ENCODE data around the gene CITED2. TPM values are rescaled to one million over a fixed set of nuclear protein-coding genes. Genes with fewer than 3 reads are reported as not detected.
"Not testable (repeated sequence)": the region's sequence is repeated elsewhere in the genome, so short reads cannot be mapped to it uniquely, and the experiment has no call there.

The CITED2 gene
- total RNA-seq, result 12.6 and 16.3 TPM in 2 replicates

GRCh38 chr6:139374357-139375225 is at the start of gene CITED2:
Gene CITED2 (minus strand): TSS chr6:139374648. CDS start chr6:139373944, 704 bp downstream.
- peak; percentile 92 to 96 for DNase-seq (ENCODE audit: low read depth in 2 of 2)

DNA sequence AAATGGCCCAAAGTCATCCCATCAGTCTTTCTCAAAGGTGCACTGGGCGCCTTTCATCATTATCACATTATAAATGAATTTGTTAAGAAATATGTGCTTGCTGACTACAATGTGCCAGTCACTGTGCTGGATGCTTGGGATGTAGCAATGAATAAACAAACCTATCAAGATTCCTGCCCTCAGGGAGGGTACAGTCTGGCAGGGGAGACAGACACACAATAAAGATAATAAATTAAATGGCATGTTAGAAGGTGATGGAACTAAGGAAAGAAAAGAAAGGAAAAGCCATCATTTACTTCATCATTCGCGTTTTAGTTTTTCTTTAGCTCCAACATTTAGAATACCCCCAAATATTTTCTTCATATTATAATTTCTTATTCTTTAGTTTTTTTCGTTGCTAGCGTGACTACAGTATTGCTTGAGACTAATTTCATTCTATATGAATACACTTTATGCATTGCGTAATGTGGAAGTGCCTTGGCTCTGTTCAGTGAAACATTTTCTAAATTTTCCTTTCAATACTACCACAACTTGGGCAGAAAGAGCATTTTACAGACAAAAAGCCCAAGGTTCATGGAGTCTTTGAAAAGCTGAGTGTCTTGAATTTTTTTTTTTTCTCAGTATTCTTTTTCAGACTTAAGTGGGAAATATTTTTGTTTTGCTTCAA is 48.7 kb upstream of the CITED2 start:
- no peak for DNase-seq (ENCODE audit: low read depth in 2 of 2)

GRCh38 chr6:139422105-139423036 is 47.9 kb upstream of the CITED2 start:
- no peak for DNase-seq (ENCODE audit: low read depth in 2 of 2)

DNA sequence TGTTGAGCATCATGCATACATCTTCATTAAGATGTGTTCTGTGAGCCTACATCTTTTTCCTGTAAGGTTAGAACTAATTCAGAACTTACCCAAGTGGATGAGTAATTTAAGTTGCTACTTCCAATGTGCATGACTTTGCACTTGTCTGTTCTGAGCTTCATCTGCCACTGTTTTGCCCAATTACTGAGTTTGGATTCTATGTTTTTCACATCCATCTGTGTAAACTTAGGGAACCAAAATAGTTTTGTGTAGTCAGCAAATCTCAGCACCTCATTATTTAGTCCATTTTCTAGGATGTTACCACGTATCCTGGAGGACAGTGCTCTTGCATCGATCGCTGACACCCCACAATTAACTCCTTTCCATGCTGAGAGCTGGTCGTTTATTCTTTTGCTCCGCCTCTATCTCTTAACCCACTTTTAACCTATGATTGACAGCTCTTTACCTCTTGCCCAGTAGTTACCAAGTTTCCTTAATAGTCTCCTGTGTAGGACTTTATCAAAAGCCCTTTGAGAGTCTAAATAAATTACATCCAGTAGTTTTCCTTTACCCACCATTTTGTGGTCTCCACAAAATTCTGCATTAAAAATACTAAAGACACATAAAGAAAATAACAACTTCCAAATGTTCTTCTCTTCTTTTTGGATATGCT is 44.2 kb upstream of the CITED2 start:
- no peak for DNase-seq (ENCODE audit: low read depth in 2 of 2)

DNA sequence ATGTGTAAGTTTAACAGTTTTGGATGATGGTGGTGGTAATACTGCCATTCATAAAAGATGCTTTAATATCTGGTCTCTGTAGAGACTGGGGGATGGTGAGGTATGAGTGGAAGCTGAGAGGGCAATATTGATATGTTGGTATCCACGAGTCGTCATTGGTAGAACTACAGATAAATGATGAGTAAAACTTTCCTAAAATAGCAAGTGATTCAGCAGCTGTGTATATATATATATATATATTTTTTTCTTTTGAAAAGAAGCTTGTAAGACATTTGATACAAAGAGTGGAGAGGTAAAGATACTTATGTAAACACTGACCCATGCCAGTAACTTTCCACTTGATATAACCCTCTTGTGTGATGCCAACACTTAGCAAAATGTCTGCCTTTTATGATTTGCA is 41.7 kb upstream of the CITED2 start:
- no peak for DNase-seq (ENCODE audit: low read depth in 2 of 2)

DNA sequence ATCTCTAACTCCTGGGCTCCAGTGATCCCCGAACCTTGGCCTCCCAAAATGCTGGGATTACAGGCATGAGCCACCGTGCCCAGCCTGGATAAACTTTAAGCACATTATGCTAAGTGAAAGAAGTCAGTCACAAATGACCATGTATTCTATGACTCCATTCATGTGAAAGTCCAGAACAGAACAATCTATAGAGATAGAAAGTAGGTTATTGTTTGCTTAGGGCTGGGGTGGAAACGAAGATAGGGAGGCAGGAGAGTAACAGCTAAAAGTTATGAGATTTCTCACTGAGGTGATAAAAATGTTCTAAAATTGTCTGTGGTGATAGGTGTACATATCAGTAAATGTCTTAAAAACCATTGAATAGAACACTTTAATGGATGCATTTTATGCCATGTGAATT is 40.9 kb upstream of the CITED2 start:
- no peak for DNase-seq (ENCODE audit: low read depth in 2 of 2)

- not testable (repeated sequence) for DNase-seq (ENCODE audit: low read depth in 2 of 2)
Measured at GRCh38 chr6:139412103-139412502, 37.7 kb upstream of the CITED2 start.

GRCh38 chr6:139409026-139409425 is 34.6 kb upstream of the CITED2 start:
- no peak for DNase-seq (ENCODE audit: low read depth in 2 of 2)

- DNase-seq (ENCODE audit: low read depth in 2 of 2), result peak in 1 of 2 donors; percentile 37
Measured at GRCh38 chr6:139407718-139408222, 33.3 kb upstream of the CITED2 start.

DNA sequence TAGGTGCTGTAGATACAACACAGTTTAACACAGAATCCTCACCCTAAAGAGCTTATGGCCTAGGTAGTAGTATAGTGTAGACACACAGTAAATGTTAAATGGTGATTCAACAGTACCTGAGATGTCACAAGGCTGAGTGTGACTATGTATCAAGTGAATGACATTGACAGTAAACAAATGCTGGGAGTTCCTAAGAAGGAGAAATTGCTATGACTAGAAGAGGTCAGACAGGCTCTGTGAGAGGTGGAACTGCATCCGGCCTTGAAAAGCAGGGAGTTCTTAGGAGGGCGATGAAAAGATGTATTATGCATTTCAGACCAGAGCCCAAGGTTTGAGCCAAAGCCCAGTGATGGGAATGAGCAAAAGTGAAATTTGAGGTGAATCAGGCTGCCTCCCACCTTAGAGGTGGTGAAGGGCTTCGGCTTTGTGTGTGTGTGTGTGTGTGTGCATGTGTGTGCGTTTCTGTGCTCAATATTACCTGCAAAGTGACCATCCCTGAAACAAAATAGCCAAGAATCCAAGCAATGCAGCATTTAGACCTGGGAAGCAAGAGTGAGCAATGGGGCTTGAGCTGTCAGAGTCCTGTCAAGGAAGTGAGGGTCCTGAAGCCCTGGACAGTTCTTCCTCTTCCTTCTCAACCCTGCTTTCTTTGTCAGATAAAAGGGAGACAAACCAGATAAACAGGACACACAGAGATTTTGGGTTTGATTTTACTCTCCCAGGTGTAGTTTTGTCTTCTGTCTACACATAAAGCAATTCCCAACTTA is 32.3 kb upstream of the CITED2 start:
- no peak for DNase-seq (ENCODE audit: low read depth in 2 of 2)

- peak; percentile 91 to 93 for DNase-seq (ENCODE audit: low read depth in 2 of 2)
Measured at GRCh38 chr6:139402876-139403386, 28.5 kb upstream of the CITED2 start.

DNA sequence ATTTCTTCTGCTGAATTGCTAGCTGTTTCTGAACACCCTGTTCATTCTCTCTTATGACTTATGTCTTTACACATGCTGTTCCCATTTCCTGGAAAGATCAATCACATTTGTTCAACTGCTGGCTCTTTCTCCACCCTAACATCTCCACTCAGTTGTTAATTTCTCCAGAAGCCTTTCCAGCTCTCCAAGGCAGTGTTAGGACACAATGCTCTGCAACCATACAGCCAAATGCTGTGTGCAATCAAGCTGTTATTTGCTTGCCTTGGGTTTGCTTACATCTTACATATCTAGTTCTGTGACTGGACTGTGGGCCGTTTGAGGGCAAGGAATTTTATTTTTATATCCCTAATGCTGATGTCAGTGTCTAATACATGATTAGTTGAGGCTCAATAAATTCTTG is 24.2 kb upstream of the CITED2 start:
- no peak for DNase-seq (ENCODE audit: low read depth in 2 of 2)

GRCh38 chr6:139395891-139396301 is 21.4 kb upstream of the CITED2 start:
- no peak for DNase-seq (ENCODE audit: low read depth in 2 of 2)

- no peak for DNase-seq (ENCODE audit: low read depth in 2 of 2)
Measured at GRCh38 chr6:139395371-139395770, 20.9 kb upstream of the CITED2 start.

DNA sequence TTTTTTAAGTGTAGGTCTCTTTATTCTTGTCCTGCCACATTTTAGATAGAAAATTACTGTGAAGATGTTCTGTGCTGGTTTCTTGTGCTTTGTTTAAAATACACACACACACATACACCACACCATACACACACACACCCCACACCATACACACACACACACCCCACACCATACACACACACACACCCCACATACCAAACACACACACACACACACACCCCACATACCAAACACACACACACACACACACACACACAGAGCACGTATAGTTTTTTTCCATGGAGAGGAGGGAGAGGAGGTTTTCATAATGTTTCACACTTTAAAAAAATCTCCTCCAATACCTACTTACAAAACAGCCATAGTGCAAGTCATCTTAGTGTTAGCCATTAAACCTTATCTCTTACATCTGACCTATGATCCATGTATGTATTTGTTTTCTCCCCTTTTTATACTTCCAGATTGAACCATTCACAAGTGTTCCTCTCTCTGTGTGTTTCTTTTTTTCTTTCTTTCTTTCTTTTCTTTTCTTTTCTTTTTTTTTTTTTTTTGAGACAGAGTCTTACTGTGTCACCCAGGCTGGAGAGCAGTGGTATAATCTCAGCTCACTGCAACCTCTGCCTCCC is 19.7 kb upstream of the CITED2 start:
- no peak for DNase-seq (ENCODE audit: low read depth in 2 of 2)

DNA sequence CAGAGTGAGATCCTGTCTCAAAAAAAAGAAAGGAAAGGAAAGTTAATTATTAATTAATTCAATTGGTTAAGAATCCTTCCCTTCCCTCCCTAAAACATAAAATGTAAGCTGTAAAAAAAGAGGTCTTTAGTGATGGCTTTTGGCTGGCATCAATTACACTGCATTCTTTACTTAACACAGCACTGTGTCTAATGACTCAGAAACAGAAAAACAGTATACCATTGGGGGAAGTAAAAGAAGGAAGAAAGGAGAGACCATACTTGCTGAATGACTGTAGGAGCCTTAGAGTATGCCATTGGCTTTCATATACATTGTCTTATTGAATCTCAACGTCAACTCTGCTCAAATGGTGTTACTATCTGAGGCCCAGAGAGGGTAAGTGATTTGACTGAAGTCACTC is 18.3 kb upstream of the CITED2 start:
- DNase-seq (ENCODE audit: low read depth in 2 of 2), result no peak

GRCh38 chr6:139391709-139392108 is 17.3 kb upstream of the CITED2 start:
- no peak for DNase-seq (ENCODE audit: low read depth in 2 of 2)

DNA sequence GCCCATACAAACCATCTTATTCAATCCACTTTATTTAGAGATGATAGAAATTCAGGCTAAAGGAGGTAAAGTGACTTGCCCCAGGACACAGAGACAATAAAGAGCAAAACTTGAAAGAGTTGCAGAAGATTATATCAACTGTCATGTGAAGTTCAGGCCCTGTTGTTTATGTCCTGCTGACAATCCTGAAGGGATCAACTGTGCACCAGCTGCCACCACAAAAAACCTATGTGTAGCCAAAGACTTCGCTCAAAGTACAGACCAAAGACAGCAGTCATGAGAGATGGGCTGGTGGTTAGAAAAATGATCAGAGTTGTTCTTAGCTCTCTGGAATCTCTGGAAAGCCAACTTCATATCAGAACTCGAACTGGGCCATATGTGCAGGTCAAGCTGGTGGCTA is 16.0 kb upstream of the CITED2 start:
- DNase-seq (ENCODE audit: low read depth in 2 of 2), result no peak

- no peak for DNase-seq (ENCODE audit: low read depth in 2 of 2)
Measured at GRCh38 chr6:139388384-139388783, 13.9 kb upstream of the CITED2 start.

DNA sequence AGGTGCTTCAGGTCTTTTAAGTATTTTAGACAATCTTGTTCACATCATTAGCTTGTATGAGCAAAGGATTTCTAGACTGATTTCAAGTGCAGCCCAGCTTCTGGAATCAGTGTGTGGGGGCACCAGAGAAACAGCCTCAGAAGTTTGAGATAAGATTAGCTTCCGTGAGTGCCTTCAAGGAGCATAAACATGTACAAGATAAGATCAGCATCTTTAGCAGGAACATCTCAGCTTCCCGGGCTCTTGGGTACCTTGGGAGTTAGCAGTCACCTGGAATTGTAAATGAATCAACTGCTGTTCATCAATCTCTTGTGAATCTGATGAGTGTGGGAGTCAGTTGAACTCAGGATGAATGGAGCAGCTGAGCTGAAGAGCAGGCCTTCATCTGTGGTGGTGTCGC is 12.0 kb upstream of the CITED2 start:
- DNase-seq (ENCODE audit: low read depth in 2 of 2), result no peak
